GM19467 (cell line): Measurements from ENCODE around the gene RGP1.

Experiments
- ATAC-seq: cut with Tn5 transposase; IDR thresholded peaks from one replicate; pipeline ENCODE4 v1.9.1; 2021; ENCODE audit warnings: mild to moderate bottlenecking, moderate library complexity; ENCODE audit not compliant: unreplicated experiment

The RGP1 gene

GRCh38 chr9:35718721-35719511 is 30.2 kb upstream of the RGP1 start:
- no peak for ATAC-seq

- ATAC-seq, result no peak
Observed at GRCh38 chr9:35719546-35719945, 29.5 kb upstream of the RGP1 start.

DNA sequence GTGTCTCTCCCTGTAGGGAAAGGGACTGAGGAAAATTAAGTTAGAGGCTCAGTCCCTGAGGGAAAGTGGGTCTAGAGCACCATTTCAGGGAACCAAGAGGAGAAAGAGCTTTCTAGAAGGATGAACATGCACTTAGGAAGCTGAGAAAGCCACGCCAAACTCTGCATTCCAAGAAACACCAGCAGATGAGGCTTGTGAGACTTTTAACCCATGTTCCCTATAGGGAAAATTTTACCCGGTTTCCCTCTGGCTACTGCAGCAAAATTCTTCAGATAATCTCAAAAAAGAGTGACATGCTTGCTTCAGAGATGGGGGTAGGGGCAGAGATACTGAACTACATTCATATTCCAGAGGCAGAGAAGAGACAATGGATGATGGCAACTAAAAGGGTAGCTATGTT is 25.7 kb upstream of the RGP1 start:
- ATAC-seq, result no peak

DNA sequence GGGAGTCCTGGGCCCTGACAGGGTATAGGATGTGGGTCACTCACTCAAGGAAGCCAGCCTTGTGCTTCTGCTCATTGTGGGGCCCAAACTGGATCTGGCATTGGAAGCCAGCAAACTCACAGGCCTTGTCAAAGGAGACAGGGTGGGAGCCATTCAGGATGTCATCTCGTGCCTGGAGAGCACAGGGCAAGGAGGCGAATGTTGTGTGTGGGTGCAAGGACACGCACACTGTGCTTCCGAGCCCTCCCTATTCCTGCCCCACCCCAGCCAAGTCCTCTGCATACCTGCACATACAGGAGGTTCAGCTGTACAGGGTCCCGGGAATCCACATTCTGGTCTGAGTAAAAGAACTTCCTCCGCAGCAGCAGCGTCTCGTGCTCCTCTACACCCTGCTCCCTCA is 25.2 kb upstream of the RGP1 start:
- ATAC-seq, result no peak

- ATAC-seq, result no peak
Observed at GRCh38 chr9:35725362-35725761, 23.7 kb upstream of the RGP1 start.

DNA sequence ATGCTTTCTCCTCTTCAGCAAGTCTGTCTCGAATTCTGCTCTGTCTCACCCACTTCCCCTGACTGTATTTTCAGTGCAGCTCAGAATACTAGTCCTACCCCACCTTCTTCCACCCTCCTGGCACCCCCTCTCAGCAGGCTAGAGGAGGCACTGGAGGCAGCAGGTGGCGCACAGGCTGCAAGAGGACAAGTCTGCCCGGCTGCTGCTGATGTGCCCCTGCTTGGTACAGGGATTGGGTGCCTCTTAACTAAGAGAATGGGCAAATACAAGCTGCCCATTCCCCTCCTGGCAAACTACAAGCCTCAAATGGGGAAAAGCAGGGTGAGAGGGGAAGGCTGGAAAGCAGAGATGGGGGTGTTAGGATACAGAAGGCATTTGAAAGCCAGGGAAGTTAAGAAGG is 22.2 kb upstream of the RGP1 start:
- ATAC-seq, result no peak

DNA sequence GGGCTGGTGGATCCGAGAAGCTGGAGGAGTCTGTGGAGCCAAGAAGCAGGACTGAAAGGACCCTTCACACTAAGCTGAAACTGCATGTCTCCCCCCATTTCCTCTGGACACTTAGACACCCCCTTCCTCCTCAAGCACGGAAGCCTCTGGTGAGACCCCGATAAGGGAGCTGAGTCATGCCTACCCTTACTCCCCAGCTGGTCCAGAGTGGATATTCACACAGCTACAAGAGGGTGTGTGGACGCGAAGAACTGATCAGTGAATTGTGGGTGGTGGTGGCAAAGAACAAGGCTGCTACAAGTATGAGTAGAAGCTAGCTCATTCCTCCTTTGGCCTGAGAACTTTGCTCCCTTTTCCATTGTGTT is 21.4 kb upstream of the RGP1 start:
- no peak for ATAC-seq

GRCh38 chr9:35728041-35728971 is 20.8 kb upstream of the RGP1 start:
- no peak for ATAC-seq

GRCh38 chr9:35729101-35729500 is 20.0 kb upstream of the RGP1 start:
- no peak for ATAC-seq

DNA sequence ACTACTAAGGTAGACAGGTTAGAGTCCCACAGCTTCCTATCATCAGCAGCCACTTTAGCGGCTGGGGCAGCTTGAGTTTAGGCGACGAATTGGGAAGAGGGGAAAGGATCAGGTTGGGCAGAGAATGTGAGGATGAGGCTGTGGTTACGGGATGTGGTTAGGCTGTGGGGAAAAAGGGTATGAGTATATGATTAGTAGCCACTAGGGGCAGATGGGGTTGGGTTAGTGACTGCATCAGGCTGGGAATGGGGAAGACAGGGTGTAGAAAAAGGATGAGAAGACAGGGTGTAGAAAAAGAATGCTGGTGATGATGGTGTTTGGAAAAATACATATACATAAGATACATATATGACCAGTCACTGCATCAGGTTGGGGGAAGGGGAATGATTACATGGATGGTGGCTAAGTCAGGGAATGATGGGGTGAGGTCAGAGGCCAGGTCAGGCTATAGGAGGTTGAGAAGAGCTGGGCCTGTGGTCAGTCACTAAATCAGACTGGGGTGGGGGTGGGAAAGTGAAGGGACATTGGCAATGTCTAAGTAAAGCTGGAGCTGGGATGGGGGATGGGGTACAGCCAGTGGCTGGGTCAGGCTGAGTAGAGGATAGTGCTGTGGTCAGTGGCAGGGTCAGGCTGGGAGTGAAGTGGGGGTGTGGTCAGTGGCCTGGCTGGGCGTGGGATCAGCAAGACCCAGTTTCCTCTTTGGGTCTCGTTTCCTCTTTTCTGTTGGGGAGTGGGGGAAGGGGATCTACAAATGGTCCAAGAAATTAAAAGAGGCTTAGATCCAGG is 19.2 kb upstream of the RGP1 start:
- no peak for ATAC-seq

- ATAC-seq, result no peak
Observed at GRCh38 chr9:35730486-35730854, 18.6 kb upstream of the RGP1 start.

- no peak for ATAC-seq
Observed at GRCh38 chr9:35731415-35732184, 17.5 kb upstream of the RGP1 start.

GRCh38 chr9:35732185-35732799 is 16.8 kb upstream of the RGP1 start, which contains the start of the genes CREB3 and TLN1:
CREB3 (plus strand) TSS chr9:35732666; CDS start chr9:35732773, 107 bp downstream.
TLN1 (minus strand) TSS chr9:35732195; CDS start chr9:35725694, 6,501 bp downstream.
- peak; percentile 78 for ATAC-seq

DNA sequence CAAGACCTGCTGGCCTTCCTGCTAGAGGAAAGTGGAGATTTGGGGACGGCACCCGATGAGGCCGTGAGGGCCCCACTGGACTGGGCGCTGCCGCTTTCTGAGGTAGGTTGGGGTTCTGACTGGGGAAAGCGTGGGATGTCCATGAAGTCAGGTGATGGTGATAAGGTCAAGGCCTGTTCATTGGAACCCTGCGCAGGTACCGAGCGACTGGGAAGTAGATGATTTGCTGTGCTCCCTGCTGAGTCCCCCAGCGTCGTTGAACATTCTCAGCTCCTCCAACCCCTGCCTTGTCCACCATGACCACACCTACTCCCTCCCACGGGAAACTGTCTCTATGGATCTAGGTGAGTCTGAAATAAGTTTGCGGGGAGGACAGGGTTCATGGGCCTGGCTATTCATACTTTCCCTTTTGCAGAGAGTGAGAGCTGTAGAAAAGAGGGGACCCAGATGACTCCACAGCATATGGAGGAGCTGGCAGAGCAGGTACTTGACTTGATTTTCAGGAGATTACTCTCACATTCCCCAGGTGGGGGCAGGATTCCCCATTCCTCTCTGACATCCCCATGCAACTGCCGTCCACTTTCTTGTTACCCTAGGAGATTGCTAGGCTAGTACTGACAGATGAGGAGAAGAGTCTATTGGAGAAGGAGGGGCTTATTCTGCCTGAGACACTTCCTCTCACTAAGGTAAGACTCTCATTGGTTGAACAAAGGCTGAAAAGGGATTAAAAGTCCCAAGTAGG is 16.1 kb upstream of the RGP1 start:
- no peak for ATAC-seq

- no peak for ATAC-seq
Observed at GRCh38 chr9:35734096-35734495, 15.0 kb upstream of the RGP1 start.

GRCh38 chr9:35736201-35736633 is 12.9 kb upstream of the RGP1 start:
- no peak for ATAC-seq

- ATAC-seq, result no peak
Observed at GRCh38 chr9:35737143-35737542, 11.9 kb upstream of the RGP1 start.

GRCh38 chr9:35738186-35738585 is 10.9 kb upstream of the RGP1 start:
- ATAC-seq, result no peak

DNA sequence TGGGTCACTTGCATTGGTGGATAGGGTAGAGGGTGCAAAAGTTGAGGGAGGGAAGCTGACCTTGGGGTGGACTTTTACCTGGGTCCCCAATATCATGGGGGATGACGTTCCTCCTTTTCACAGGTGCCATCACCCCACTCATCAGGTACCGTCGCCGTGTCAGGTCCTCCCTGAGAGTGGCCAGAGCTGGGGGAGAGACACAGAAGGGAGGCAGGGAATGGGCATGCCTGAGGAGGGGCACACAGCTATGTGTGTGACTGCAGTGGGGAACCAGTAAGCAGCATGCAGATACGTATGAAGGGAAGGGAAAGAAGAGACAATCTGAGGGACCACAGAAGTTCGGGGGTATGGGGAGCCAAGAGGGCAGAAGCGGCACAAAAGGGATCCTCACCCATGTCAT is 10.2 kb upstream of the RGP1 start:
- ATAC-seq, result no peak
